HG03342 (cell line): ENCODE results near the gene KLHL25.
"Not testable (repeated sequence)": the region's sequence is repeated elsewhere in the genome, so short reads cannot be mapped to it uniquely, and the experiment has no call there.

ENCODE experiments used
- ATAC-seq: cut with Tn5 transposase; IDR thresholded peaks from one replicate; pipeline ENCODE4 v1.9.1; 2021; ENCODE audit warnings: mild to moderate bottlenecking, moderate library complexity; ENCODE audit not compliant: unreplicated experiment

KLHL25 gene

GRCh38 chr15:85794598-85795336 lies at the start of gene KLHL25:
Gene KLHL25, minus strand, starts transcription at chr15:85794925. Its CDS starts 25,115 bp downstream, at chr15:85769810.
- ATAC-seq = peak; percentile 99

GRCh38 chr15:85840802-85841152 lies 46.1 kb upstream of the KLHL25 start:
- no peak for ATAC-seq

GRCh38 chr15:85840079-85840801 lies 45.5 kb upstream of the KLHL25 start:
- ATAC-seq = peak; percentile 97

GRCh38 chr15:85839643-85840042 lies 44.9 kb upstream of the KLHL25 start:
- no peak for ATAC-seq

- ATAC-seq = no peak
Measured at GRCh38 chr15:85838655-85839054, 43.9 kb upstream of the KLHL25 start.

GRCh38 chr15:85837881-85838280 lies 43.2 kb upstream of the KLHL25 start:
- no peak for ATAC-seq

GRCh38 chr15:85837011-85837433 lies 42.3 kb upstream of the KLHL25 start:
- no peak for ATAC-seq

- ATAC-seq = no peak
Measured at GRCh38 chr15:85834651-85835050, 39.9 kb upstream of the KLHL25 start.

- no peak for ATAC-seq
Measured at GRCh38 chr15:85832394-85832793, 37.7 kb upstream of the KLHL25 start.

GRCh38 chr15:85831415-85832113 lies 36.8 kb upstream of the KLHL25 start:
- no peak for ATAC-seq

- ATAC-seq = not testable (repeated sequence)
Measured at GRCh38 chr15:85829754-85830153, 35.0 kb upstream of the KLHL25 start.

GRCh38 chr15:85828874-85829273 lies 34.1 kb upstream of the KLHL25 start:
- no peak for ATAC-seq

GRCh38 chr15:85828126-85828525 lies 33.4 kb upstream of the KLHL25 start:
- no peak for ATAC-seq

GRCh38 chr15:85826756-85827515 lies 32.2 kb upstream of the KLHL25 start:
- no peak for ATAC-seq

GRCh38 chr15:85825719-85826118 lies 31.0 kb upstream of the KLHL25 start:
- no peak for ATAC-seq

- ATAC-seq = no peak
Measured at GRCh38 chr15:85825118-85825517, 30.4 kb upstream of the KLHL25 start.

GRCh38 chr15:85821545-85821944 lies 26.8 kb upstream of the KLHL25 start:
- ATAC-seq = no peak

- ATAC-seq = no peak
Measured at GRCh38 chr15:85819938-85820337, 25.2 kb upstream of the KLHL25 start.

- no peak for ATAC-seq
Measured at GRCh38 chr15:85813234-85813633, 18.5 kb upstream of the KLHL25 start.

GRCh38 chr15:85810075-85810474 lies 15.3 kb upstream of the KLHL25 start:
- no peak for ATAC-seq

- ATAC-seq = no peak
Measured at GRCh38 chr15:85805420-85805819, 10.7 kb upstream of the KLHL25 start.
